ENCODE measurements around the gene FRMD3. TPM values are rescaled to one million over a fixed set of nuclear protein-coding genes. Genes with fewer than 3 reads are reported as not detected.

Gene FRMD3
- total and polyA plus RNA-seq, 7 experiments from 2014 or later, result 0.85 to 2.5 (median 0.97) TPM; not detected in 1

DNA sequence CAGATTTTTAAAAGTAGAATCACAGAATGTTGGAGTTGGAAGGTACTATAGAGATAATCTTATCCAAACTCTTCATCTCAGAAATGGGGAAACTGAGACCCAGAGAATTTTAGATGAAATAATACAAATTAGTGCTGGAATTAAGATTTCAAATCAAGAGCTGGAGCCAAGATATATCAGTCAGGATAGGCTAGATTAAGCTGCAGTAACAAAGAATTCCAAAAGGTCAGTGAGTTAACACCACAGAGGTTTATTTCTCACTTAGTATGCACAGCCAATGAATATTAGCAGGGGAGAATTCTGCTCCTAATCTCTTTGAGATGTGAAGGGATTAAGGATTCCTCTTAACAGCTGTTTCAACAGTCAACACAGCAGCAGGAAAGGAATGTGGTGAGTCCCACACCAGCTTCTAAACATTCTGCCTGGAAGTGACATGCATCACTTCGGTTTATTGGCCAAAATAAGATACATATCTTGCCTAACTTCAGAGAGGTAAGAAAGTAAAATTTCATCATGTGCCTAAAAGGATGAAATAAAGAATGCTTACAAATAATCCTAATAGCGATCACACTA lies 136.8 kb downstream of the FRMD3 start:
- H3K9me3 Mint-ChIP-seq, result no peaks in the 10 kb centered on the region
- CTCF ChIA-PET, result no interaction called here
- H3K27me3 Mint-ChIP-seq, result peaks cover 0 to 2% (median 0%) of the 10 kb centered on the region in 5 donors

GRCh38 chr9:83396813-83397212 lies 141.4 kb downstream of the FRMD3 start:
- no peaks in the 10 kb centered on the region for H3K36me3 ChIP-seq (ENCODE audit: control insufficient read depth in 2 of 3, insufficient read depth in 3 of 3, low read length in 3 of 3)
- Mint-ChIP-seq H3K27me3 (peaks cover 0 to 2% (median 0%) of the 10 kb centered on the region in 5 donors), H3K4me1 (no peaks in the 10 kb centered on the region), H3K9me3 (peaks cover 0 to 2% (median 0%) of the 10 kb centered on the region in 11 donors), H3K27ac (no peak overlapping the region), H3K36me3 (peaks cover 0 to 6% (median 0%) of the 10 kb centered on the region in 5 donors), H3K4me3 (no peak overlapping the region)
- H3K4me3 ChIP-seq (ENCODE audit: low read length), result no peak overlapping the region
- POLR2A ChIA-PET, result no interaction called here
- intact Hi-C loops (cut with micrococcal nuclease), result no loop called here
- H3K27ac ChIP-seq (ENCODE audit: low read depth, low read length), result no peak overlapping the region
- DNase-seq, result no peak
- no peaks in the 10 kb centered on the region for H3K4me1 ChIP-seq (ENCODE audit: control insufficient read depth in 2 of 2, insufficient read depth in 2 of 2, low read length in 2 of 2)
- H3K9me3 ChIP-seq (ENCODE audit: control insufficient read depth in 2 of 3, low read length in 3 of 3), result no peaks in the 10 kb centered on the region
- H3K27me3 ChIP-seq (ENCODE audit: control insufficient read depth in 2 of 2, insufficient read depth in 2 of 2, low read length in 2 of 2), result no peaks in the 10 kb centered on the region
- ATAC-seq, result no peak
- CTCF ChIA-PET, result no interaction called here

More for the DNA sequence above, 136.8 kb downstream of the FRMD3 start:
- H3K9me3 ChIP-seq (ENCODE audit: control insufficient read depth in 2 of 3, low read length in 3 of 3), result no peaks in the 10 kb centered on the region
- H3K27ac ChIP-seq (ENCODE audit: low read depth, low read length), result no peak overlapping the region
- no peaks in the 10 kb centered on the region for H3K27me3 ChIP-seq (ENCODE audit: control insufficient read depth in 2 of 2, insufficient read depth in 2 of 2, low read length in 2 of 2)
- Mint-ChIP-seq H3K4me3 (no peak overlapping the region), H3K4me1 (no peaks in the 10 kb centered on the region), H3K36me3 (peaks cover 0 to 8% (median 0%) of the 10 kb centered on the region in 5 donors), H3K27ac (no peak overlapping the region)
- intact Hi-C loops (cut with micrococcal nuclease), result no loop called here
- no peak for DNase-seq
- no peak overlapping the region for H3K4me3 ChIP-seq (ENCODE audit: low read length)
- POLR2A ChIA-PET, result no interaction called here
- H3K4me1 ChIP-seq (ENCODE audit: control insufficient read depth in 2 of 2, insufficient read depth in 2 of 2, low read length in 2 of 2), result no peaks in the 10 kb centered on the region
- no peak for ATAC-seq
- H3K36me3 ChIP-seq (ENCODE audit: control insufficient read depth in 2 of 3, insufficient read depth in 3 of 3, low read length in 3 of 3), result no peaks in the 10 kb centered on the region

GRCh38 chr9:83396342-83396741 lies 141.9 kb downstream of the FRMD3 start:
- Histone ChIP-seq H3K27ac (ENCODE audit: low read depth, low read length) (no peak overlapping the region), H3K4me3 (ENCODE audit: low read length) (no peak overlapping the region), H3K36me3 (ENCODE audit: control insufficient read depth in 2 of 3, insufficient read depth in 3 of 3, low read length in 3 of 3) (no peaks in the 10 kb centered on the region), H3K9me3 (ENCODE audit: control insufficient read depth in 2 of 3, low read length in 3 of 3) (no peaks in the 10 kb centered on the region), H3K4me1 (ENCODE audit: control insufficient read depth in 2 of 2, insufficient read depth in 2 of 2, low read length in 2 of 2) (no peaks in the 10 kb centered on the region), H3K27me3 (ENCODE audit: control insufficient read depth in 2 of 2, insufficient read depth in 2 of 2, low read length in 2 of 2) (no peaks in the 10 kb centered on the region)
- Mint-ChIP-seq H3K27ac (no peak overlapping the region), H3K27me3 (peaks cover 0 to 2% (median 0%) of the 10 kb centered on the region in 5 donors), H3K4me3 (no peak overlapping the region), H3K36me3 (peaks cover 0 to 6% (median 0%) of the 10 kb centered on the region in 5 donors), H3K4me1 (no peaks in the 10 kb centered on the region), H3K9me3 (peaks cover 0 to 2% (median 0%) of the 10 kb centered on the region in 11 donors)
- ATAC-seq (no peak), DNase-seq (no peak)
- POLR2A ChIA-PET, result no interaction called here
- CTCF ChIA-PET, result no interaction called here
- intact Hi-C loops (cut with micrococcal nuclease), result no loop called here

GRCh38 chr9:83392228-83392627 lies 146.0 kb downstream of the FRMD3 start:
- ATAC-seq, result no peak
- no peak overlapping the region for H3K27ac Mint-ChIP-seq
- no peaks in the 10 kb centered on the region for H3K27me3 ChIP-seq (ENCODE audit: control insufficient read depth in 2 of 2, insufficient read depth in 2 of 2, low read length in 2 of 2)
- H3K36me3 Mint-ChIP-seq, result peaks cover 0 to 14% (median 4%) of the 10 kb centered on the region in 5 donors
- CTCF ChIA-PET, result no interaction called here
- no peak for DNase-seq
- no peak overlapping the region for H3K4me3 ChIP-seq (ENCODE audit: low read length)
- no peak overlapping the region for H3K27ac ChIP-seq (ENCODE audit: low read depth, low read length)
- intact Hi-C loops (cut with micrococcal nuclease), result no loop called here
- H3K9me3 Mint-ChIP-seq, result peaks cover 0 to 2% (median 0%) of the 10 kb centered on the region in 11 donors
- peaks cover 0 to 1% (median 0%) of the 10 kb centered on the region in 7 donors for H3K4me1 Mint-ChIP-seq
- no peak overlapping the region for H3K4me3 Mint-ChIP-seq
- no peaks in the 10 kb centered on the region for H3K36me3 ChIP-seq (ENCODE audit: control insufficient read depth in 2 of 3, insufficient read depth in 3 of 3, low read length in 3 of 3)
- H3K4me1 ChIP-seq (ENCODE audit: control insufficient read depth in 2 of 2, insufficient read depth in 2 of 2, low read length in 2 of 2), result no peaks in the 10 kb centered on the region
- H3K9me3 ChIP-seq (ENCODE audit: control insufficient read depth in 2 of 3, low read length in 3 of 3), result no peaks in the 10 kb centered on the region
- no peaks in the 10 kb centered on the region for H3K27me3 Mint-ChIP-seq
- POLR2A ChIA-PET, result no interaction called here

DNA sequence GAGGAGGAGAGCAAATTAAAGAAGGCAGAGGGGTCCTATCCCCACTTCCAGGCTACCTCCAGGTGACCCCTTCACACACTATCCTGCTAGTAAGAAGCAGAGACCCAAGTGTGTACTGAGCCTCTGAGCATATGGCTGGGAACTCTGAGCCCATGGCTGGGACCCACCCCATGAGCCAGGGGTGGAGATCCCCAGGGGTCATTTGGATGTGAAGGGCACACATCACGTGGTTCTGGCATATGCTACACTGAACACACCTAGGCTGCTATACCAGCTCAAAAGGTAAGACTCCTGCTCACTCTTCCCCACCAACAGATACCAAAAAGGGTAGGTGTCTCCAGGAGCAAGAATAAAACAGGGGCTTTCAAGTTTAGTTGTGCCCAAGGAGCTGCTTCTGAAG lies 149.9 kb downstream of the FRMD3 start:
- H3K36me3 ChIP-seq (ENCODE audit: control insufficient read depth in 2 of 3, insufficient read depth in 3 of 3, low read length in 3 of 3), result no peaks in the 10 kb centered on the region
- no peak for ATAC-seq
- DNase-seq, result no peak
- ChIA-PET POLR2A (no interaction called here), CTCF (no interaction called here)
- no peaks in the 10 kb centered on the region for H3K9me3 ChIP-seq (ENCODE audit: control insufficient read depth in 2 of 3, low read length in 3 of 3)
- H3K27me3 ChIP-seq (ENCODE audit: control insufficient read depth in 2 of 2, insufficient read depth in 2 of 2, low read length in 2 of 2), result no peaks in the 10 kb centered on the region
- H3K27ac Mint-ChIP-seq, result no peak overlapping the region
- peaks cover 0 to 1% (median 0%) of the 10 kb centered on the region in 7 donors for H3K4me1 Mint-ChIP-seq
- intact Hi-C loops (cut with micrococcal nuclease), result loop anchor here in 1 of 2 donors (10.0 kb wide), 1 partner anchor 64 kb away; no protein-coding TSS in a partner anchor
- H3K4me3 Mint-ChIP-seq, result no peak overlapping the region
- H3K4me1 ChIP-seq (ENCODE audit: control insufficient read depth in 2 of 2, insufficient read depth in 2 of 2, low read length in 2 of 2), result no peaks in the 10 kb centered on the region
- H3K27ac ChIP-seq (ENCODE audit: low read depth, low read length), result no peak overlapping the region
- H3K4me3 ChIP-seq (ENCODE audit: low read length), result no peak overlapping the region
- H3K27me3 Mint-ChIP-seq, result no peaks in the 10 kb centered on the region
- peaks cover 0 to 8% (median 2%) of the 10 kb centered on the region in 11 donors for H3K9me3 Mint-ChIP-seq
- H3K36me3 Mint-ChIP-seq, result peaks cover 0 to 15% (median 4%) of the 10 kb centered on the region in 5 donors

DNA sequence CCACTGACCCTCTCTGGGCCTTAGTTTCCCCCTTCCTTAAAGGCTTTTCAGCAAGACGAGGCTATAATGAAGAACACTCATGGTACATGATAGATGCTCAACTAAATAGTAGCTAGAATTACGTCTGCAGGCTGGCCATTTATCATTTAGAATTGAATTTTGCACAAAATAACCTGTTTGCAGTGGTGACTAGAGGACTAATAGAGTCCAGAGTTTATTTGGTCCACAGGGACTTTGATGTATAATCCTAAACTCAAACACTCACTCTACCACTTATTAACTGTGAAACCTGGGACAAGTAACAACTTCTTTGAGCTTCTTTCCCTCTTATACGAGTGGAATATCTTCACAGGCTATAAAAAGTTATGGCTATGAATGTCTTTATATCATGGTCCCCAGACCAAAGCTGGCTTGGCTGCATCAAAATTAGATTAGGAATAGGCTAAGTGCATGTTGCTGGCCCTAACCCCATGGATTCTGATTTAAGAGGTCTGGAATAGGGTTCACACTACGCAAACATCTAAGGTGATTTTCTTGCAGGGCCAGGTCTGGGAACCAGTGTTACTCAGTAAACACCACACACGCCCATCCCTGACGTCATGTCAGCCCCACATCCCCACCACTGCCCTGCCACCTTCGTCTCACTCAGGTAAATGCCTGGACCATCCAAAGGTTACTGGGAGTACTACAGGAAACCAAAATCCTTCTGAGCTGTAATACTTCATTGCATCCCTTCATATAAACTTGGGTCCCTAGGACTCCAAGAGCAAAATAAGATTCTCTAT lies 150.6 kb downstream of the FRMD3 start:
- H3K9me3 Mint-ChIP-seq, result peaks cover 0 to 8% (median 3%) of the 10 kb centered on the region in 11 donors
- no peak overlapping the region for H3K27ac Mint-ChIP-seq
- H3K4me1 Mint-ChIP-seq, result peaks cover 0 to 1% (median 0%) of the 10 kb centered on the region in 7 donors
- POLR2A ChIA-PET, result no interaction called here
- Histone ChIP-seq H3K4me3 (ENCODE audit: low read length) (no peak overlapping the region), H3K27ac (ENCODE audit: low read depth, low read length) (no peak overlapping the region), H3K36me3 (ENCODE audit: control insufficient read depth in 2 of 3, insufficient read depth in 3 of 3, low read length in 3 of 3) (no peaks in the 10 kb centered on the region), H3K4me1 (ENCODE audit: control insufficient read depth in 2 of 2, insufficient read depth in 2 of 2, low read length in 2 of 2) (no peaks in the 10 kb centered on the region), H3K9me3 (ENCODE audit: control insufficient read depth in 2 of 3, low read length in 3 of 3) (no peaks in the 10 kb centered on the region), H3K27me3 (ENCODE audit: control insufficient read depth in 2 of 2, insufficient read depth in 2 of 2, low read length in 2 of 2) (no peaks in the 10 kb centered on the region)
- CTCF ChIA-PET, result no interaction called here
- ATAC-seq, result no peak
- H3K36me3 Mint-ChIP-seq, result peaks cover 0 to 15% (median 4%) of the 10 kb centered on the region in 5 donors
- DNase-seq, result no peak
- H3K27me3 Mint-ChIP-seq, result no peaks in the 10 kb centered on the region
- H3K4me3 Mint-ChIP-seq, result no peak overlapping the region
- intact Hi-C loops (cut with micrococcal nuclease), result loop anchor here in 1 of 2 donors (10.0 kb wide), 1 partner anchor 63 kb away; no protein-coding TSS in a partner anchor
